GM12873 (cell line): ENCODE data around the gene CDC42EP4.

Experiments used
- CTCF ChIP-seq: IDR thresholded peaks from 2 replicates; pipeline ENCODE4 v1.5.1; 2012; ENCODE audit warnings: low read depth, mild to moderate bottlenecking, moderate library complexity, low read length, control low read depth; ENCODE audit not compliant: insufficient read depth; ENCODE audit errors: missing control alignments

Gene CDC42EP4

GRCh38 chr17:73248532-73248931 lies 63.3 kb downstream of the CDC42EP4 start:
- TF ChIP-seq CTCF: no peak

DNA sequence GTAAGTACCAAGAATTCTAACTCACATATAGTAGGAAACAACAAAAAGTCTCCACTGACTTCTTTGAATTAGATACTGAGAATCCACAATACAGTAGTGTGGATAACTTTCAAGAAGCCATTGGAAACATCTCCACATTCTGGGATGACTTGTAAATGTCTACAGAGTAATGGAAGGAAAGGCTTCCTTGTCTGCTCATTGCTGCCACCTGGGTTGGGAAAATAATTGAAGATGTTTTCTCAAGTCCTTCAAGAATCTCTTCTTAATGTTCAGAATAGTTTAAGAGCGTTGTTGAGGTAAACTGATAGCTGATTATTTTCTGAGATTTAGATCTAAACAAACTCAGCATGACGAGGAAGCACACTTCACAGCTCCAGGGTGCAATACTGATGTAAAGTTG lies 64.1 kb downstream of the CDC42EP4 start:
- no peak for TF ChIP-seq CTCF

GRCh38 chr17:73240561-73240960 lies 71.2 kb downstream of the CDC42EP4 start:
- TF ChIP-seq CTCF: no peak

DNA sequence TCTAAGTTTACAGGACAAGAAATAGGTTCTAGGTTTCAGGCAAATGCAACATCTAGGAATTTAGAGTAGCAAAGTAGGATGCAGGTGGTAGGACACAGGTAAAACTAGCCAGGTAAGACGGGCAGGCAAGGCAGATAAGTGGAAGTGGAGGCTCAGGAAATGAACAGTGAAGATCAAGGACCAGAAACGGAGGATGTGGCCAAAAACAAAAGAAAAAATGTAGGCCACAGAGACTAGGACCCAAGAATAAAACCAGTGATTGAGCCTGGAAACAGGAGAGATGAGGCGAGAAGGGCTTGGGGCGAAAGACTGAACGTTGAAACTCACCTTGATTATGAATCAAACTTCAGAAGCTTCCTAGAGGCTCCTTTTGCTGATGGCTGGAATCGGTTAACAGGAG lies 74.1 kb downstream of the CDC42EP4 start:
- TF ChIP-seq CTCF: no peak

DNA sequence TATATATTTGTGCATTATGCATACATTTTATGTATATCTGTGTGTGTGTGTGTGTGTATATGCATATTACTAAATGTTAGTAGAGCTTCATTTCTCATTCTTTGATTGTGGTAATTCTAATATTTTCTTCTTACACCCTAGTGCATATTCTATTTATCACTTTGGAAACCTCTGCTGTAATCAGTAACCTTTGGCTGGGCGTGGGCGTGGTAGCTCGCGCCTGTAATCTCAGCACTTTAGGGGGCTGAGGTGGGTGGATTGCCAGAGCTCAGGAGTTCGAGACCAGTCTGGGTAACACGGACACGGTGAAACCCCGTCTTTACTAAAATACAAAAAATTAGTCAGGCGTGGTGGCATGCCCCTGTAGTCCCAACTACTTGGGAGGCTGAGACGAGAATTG lies 77.1 kb downstream of the CDC42EP4 start:
- no peak for TF ChIP-seq CTCF
